Caco-2 (cell line): Measurements from ENCODE around the gene MKRN2. TPM values are rescaled to one million over a fixed set of nuclear protein-coding genes. Genes with fewer than 3 reads are reported as not detected.

ENCODE experiments used
- BruUV-seq: library from RNA; stranded (reverse); fragments of 400-500 nt; replicated peaks from 2 replicates; lab custom pipeline; 2021; lab: Mats Ljungman, UMichigan
- CTCF ChIA-PET: fragments of 300-600 bp; sonication (Branson Sonifier 250); formaldehyde crosslinking; loops from one replicate; lab custom pipeline; 2022; ENCODE audit warnings: antibody characterized with exemption; lab: Charles Lee
- POLR2A ChIA-PET: fragments of 300-600 bp; sonication (Branson Sonifier 250); formaldehyde crosslinking; loops from one replicate; lab custom pipeline; 2022; ENCODE audit warnings: antibody characterized with exemption; lab: Charles Lee
- DNase-seq, 2 experiments: peaks; one replicate each; pipeline versions ENCODE4 v3.0.0 to v3.0.0-alpha.2; 2020 to 2022
- H3K27me3 ChIP-seq: replicated peaks from 2 replicates; pipeline ENCODE4 v1.6.0; 2011; ENCODE audit warnings: low read length; ENCODE audit not compliant: control insufficient read depth, insufficient read depth
- H3K36me3 ChIP-seq: 2 replicates; pipeline ENCODE4 v1.5.1; 2011; ENCODE audit warnings: low read length; ENCODE audit not compliant: control insufficient read depth, insufficient read depth
- H3K4me1 ChIP-seq: fragments of 250-450 bp; sonication (Bioruptor Pico); 2 replicates; pipeline ENCODE4 v1.5.1; 2020; ENCODE audit warnings: mild to moderate bottlenecking
- H3K4me3 ChIP-seq: 2 replicates; pipeline ENCODE4 v1.5.1; 2011; ENCODE audit warnings: low read depth, mild to moderate bottlenecking, control low read depth, low read length
- H3K9me3 ChIP-seq: fragments of 250-450 bp; sonication (Bioruptor Pico); 2 replicates; pipeline ENCODE4 v1.5.1; 2020; ENCODE audit warnings: mild to moderate bottlenecking, moderate library complexity
- H3K27ac Mint-ChIP-seq: one replicate; pipeline ENCODE4 v1.8.0; 2022; ENCODE audit warnings: mixed read lengths; ENCODE audit not compliant: unreplicated experiment
- H3K27me3 Mint-ChIP-seq: one replicate; pipeline ENCODE4 v1.8.0; 2022; ENCODE audit warnings: mixed read lengths; ENCODE audit not compliant: insufficient read depth, unreplicated experiment
- H3K36me3 Mint-ChIP-seq: one replicate; pipeline ENCODE4 v1.8.0; 2022; ENCODE audit warnings: mild to moderate bottlenecking, mixed read lengths; ENCODE audit not compliant: insufficient read depth, unreplicated experiment
- H3K4me1 Mint-ChIP-seq: one replicate; pipeline ENCODE4 v1.8.0; 2022; ENCODE audit warnings: low read depth, mixed read lengths; ENCODE audit not compliant: unreplicated experiment
- H3K4me3 Mint-ChIP-seq: one replicate; pipeline ENCODE4 v1.8.0; 2022; ENCODE audit warnings: mild to moderate bottlenecking, moderate library complexity, mixed read lengths; ENCODE audit not compliant: unreplicated experiment
- H3K9me3 Mint-ChIP-seq: one replicate; pipeline ENCODE4 v1.8.0; 2022; ENCODE audit warnings: mixed read lengths; ENCODE audit not compliant: unreplicated experiment
- CTCF ChIP-seq, 2 experiments: fragments of 200-600 bp in 1 of 2; IDR thresholded peaks; 1 replicate in 1 of 2; 2 replicates in 1 of 2; pipeline versions ENCODE4 v1.5.1 to v1.8.0; 2011 to 2022; ENCODE audit warnings: antibody characterized with exemption in 1 of 2, control low read depth in 1 of 2, inconsistent platforms in 1 of 2, low read depth in 1 of 2, low read length in 1 of 2, mild to moderate bottlenecking in 1 of 2, moderate library complexity in 1 of 2; ENCODE audit not compliant: insufficient read depth in 1 of 2, severe bottlenecking in 1 of 2, unreplicated experiment in 1 of 2
- intact Hi-C: fragments of 100-400 bp; cut with micrococcal nuclease; formaldehyde crosslinking; loops from one replicate; pipeline ENCODE4 v1.10.0; 2022; ENCODE audit not compliant: unreplicated experiment
- total RNA-seq: library from RNA; stranded (reverse); gene quantifications from 2 replicates; pipeline ENCODE4 v1.2.3, GENCODE V29; 2022

MKRN2 gene
- total RNA-seq, 1 experiment from 2014 or later: 25.2 TPM

DNA sequence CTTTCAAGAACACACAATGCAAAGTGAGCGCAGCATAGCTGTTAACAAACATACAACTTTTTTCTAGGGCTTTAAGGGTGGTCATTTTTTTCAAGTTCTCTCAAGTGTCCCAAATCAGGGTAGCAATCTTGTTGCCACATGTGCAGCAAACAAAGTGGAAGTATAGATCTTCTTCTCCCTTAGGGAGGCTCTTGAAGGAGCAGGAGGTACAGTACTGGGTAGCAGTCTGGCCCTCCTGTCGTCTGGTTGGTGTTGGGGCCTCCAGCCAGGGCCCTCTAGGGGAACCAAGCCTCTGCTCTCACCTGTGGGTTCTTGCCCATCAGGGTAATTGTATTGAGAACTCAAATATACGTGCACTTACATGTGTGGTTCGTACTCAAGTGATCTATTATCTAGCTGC lies 25.8 kb downstream of the MKRN2 start:
- H3K4me3 ChIP-seq: no peak overlapping the region
- H3K27me3 ChIP-seq: no peaks in the 10 kb centered on the region
- peaks cover 7% of the 10 kb centered on the region for H3K36me3 ChIP-seq
- DNase-seq: no peak
- Mint-ChIP-seq H3K9me3 (no peaks in the 10 kb centered on the region), H3K27ac (no peak overlapping the region), H3K27me3 (no peaks in the 10 kb centered on the region), H3K4me1 (no peaks in the 10 kb centered on the region), H3K36me3 (peaks cover 96% of the 10 kb centered on the region), H3K4me3 (no peak overlapping the region)
- BruUV-seq: TSS peak; percentile 16
- H3K9me3 ChIP-seq: no peaks in the 10 kb centered on the region
- ChIA-PET CTCF (interaction anchor here (0.5 kb wide), 1 partner anchor 136 kb away, joined by 4 read pairs; no protein-coding TSS in a partner anchor), POLR2A (no interaction called here)
- intact Hi-C loops: no loop called here
- H3K4me1 ChIP-seq: no peaks in the 10 kb centered on the region
- TF ChIP-seq CTCF (IDR thresholded peaks at IDR 0.05; ENCODE audit: insufficient read depth in 1 of 2, low read depth in 1 of 2, low read length in 1 of 2, severe bottlenecking in 1 of 2, unreplicated experiment in 1 of 2): no peak

DNA sequence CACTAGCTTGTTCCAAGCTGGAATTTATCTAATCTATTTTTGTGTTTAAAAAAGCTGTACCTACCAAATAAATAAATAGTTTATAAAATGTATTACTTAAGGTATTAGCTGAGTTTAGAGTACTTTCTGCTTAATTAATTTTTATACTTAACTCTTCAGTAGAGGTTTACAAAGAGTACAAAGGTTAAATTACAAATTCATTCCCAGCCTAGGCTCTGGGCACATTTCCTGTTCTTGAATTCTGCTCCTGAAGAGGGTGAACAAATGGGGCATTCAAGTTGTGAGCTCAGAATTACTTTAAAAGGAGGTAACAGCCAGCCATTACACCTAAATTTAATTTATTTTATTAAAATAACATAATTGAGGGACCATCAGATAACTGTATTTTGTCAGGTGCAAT lies 26.4 kb downstream of the MKRN2 start:
- Mint-ChIP-seq H3K9me3 (no peaks in the 10 kb centered on the region), H3K36me3 (peaks cover 95% of the 10 kb centered on the region), H3K4me1 (no peaks in the 10 kb centered on the region), H3K4me3 (no peak overlapping the region), H3K27ac (no peak overlapping the region), H3K27me3 (no peaks in the 10 kb centered on the region)
- intact Hi-C loops: no loop called here
- no peaks in the 10 kb centered on the region for H3K4me1 ChIP-seq
- no TSS peak for BruUV-seq
- H3K36me3 ChIP-seq: peaks cover 7% of the 10 kb centered on the region
- CTCF ChIA-PET: no interaction called here
- POLR2A ChIA-PET: no interaction called here
- no peaks in the 10 kb centered on the region for H3K27me3 ChIP-seq
- no peak for DNase-seq
- H3K9me3 ChIP-seq: no peaks in the 10 kb centered on the region
- TF ChIP-seq CTCF (IDR thresholded peaks at IDR 0.05; ENCODE audit: insufficient read depth in 1 of 2, low read depth in 1 of 2, low read length in 1 of 2, severe bottlenecking in 1 of 2, unreplicated experiment in 1 of 2): no peak
- H3K4me3 ChIP-seq: no peak overlapping the region

DNA sequence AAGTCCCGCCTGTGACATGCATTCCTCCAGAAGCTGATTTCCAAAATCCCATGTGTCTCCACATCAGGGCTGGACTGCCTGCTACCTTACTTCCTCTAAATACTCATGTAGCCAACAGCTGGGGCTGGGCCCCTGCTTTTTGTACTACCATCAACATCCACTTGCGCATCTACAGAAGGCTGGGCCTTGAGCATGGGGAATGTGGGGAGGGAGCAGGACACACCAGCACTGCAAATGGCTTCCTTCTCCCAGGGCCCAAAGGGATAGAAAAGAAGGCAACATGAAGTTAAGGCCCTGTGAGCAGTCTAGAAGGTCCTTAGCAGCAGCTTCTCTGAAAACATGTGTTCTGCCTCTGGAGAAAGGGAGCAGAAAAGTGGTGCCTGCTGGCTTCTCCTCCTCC lies 27.2 kb downstream of the MKRN2 start:
- Histone ChIP-seq H3K4me1 (no peaks in the 10 kb centered on the region), H3K36me3 (peaks cover 6% of the 10 kb centered on the region), H3K4me3 (no peak overlapping the region), H3K9me3 (no peaks in the 10 kb centered on the region), H3K27me3 (no peaks in the 10 kb centered on the region)
- POLR2A ChIA-PET: no interaction called here
- H3K4me1 Mint-ChIP-seq: no peaks in the 10 kb centered on the region
- BruUV-seq: TSS peak; percentile 24
- no peak overlapping the region for H3K4me3 Mint-ChIP-seq
- no peak for DNase-seq
- H3K27me3 Mint-ChIP-seq: no peaks in the 10 kb centered on the region
- H3K9me3 Mint-ChIP-seq: no peaks in the 10 kb centered on the region
- intact Hi-C loops: no loop called here
- peaks cover 95% of the 10 kb centered on the region for H3K36me3 Mint-ChIP-seq
- no peak for TF ChIP-seq CTCF (IDR thresholded peaks at IDR 0.05; ENCODE audit: insufficient read depth in 1 of 2, low read depth in 1 of 2, low read length in 1 of 2, severe bottlenecking in 1 of 2, unreplicated experiment in 1 of 2)
- H3K27ac Mint-ChIP-seq: no peak overlapping the region
- CTCF ChIA-PET: no interaction called here
